ENCODE measurements around the gene TIGAR.

The TIGAR gene

DNA sequence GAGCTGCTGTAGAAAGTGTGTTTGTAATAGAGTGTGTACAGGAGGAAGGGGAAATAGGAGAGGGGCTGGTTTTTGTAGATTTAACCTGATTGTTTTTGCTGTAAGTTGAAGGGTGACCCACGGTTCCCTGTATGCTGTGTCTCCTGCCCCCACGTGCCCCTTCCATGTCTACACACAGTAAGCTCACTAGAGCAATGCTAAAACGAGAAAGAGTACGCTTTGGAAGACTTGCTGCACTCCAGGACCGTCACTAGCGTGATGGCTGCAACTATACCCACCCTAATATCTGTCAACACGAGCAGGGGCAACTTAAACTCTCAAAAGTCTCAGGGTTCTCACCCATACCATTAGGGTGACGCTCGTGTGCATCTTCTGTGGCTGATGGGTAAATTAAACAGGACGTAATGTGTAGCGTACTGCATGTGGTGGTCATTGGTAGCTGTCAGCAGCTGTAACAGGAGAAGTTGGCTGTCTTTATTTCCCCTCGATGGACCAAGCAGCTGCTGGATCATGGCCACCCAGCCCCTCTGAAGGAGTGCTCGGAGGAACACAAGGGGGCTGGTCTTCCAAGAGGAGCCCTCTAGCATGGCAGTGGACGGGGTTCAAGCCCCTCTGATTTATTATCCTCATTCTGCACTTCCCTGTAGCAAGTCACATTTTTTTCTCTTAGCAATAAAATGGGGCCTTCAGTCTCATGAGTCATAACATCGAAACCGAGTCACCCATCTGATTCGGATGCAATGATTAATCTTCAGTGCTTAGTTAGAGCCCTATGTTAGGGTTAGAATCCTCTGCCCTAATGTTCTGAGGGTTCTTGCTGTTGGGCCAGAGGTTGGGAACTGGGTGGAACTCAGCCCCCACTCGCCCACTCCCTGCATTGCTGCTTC is 33.4 kb upstream of the TIGAR start:
- TF ChIP-seq GATA3 (IDR thresholded peaks at IDR 0.05; ENCODE audit: low read depth, low read length): no peak
- TF ChIP-seq GATA2 (IDR thresholded peaks at IDR 0.05; ENCODE audit: low read depth, low read length): no peak

DNA sequence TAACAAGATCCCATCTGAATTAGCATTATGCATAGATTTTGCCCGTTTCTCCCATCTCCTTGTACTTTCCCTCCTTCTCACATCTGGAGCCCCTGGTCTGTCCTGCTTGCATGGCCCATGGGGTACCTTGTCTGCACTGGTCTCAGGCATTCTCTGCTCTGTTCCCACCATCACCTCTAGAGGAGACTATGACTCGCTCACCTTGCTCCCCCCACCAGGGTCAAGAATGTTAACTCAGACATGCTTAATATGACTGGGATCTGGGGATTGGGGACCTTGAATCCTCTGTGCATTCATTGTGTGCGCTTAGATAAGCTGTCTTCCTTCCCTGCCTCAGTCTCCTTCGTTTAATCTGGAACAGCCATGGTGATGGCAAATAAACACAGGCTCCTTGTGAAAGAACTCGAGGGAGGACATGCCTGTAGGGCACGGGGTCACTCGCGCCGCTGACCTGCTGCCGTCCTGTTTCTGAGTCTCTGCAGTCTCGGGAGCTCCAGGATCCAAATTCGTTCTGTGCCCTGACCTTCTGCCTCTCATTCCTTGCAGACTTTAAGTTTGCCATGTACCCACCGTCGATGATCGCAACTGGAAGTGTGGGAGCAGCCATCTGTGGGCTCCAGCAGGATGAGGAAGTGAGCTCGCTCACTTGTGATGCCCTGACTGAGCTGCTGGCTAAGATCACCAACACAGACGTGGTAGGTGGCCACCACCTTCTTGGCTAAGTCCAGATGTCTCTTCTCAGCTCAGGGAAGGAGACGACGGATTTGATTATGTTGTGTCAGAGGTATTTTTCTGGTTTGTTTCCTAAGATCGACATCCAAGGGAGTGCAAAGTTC is 32.5 kb upstream of the TIGAR start:
- TF ChIP-seq GATA3 (IDR thresholded peaks at IDR 0.05; ENCODE audit: low read depth, low read length): no peak
- TF ChIP-seq GATA2 (IDR thresholded peaks at IDR 0.05; ENCODE audit: low read depth, low read length): no peak

DNA sequence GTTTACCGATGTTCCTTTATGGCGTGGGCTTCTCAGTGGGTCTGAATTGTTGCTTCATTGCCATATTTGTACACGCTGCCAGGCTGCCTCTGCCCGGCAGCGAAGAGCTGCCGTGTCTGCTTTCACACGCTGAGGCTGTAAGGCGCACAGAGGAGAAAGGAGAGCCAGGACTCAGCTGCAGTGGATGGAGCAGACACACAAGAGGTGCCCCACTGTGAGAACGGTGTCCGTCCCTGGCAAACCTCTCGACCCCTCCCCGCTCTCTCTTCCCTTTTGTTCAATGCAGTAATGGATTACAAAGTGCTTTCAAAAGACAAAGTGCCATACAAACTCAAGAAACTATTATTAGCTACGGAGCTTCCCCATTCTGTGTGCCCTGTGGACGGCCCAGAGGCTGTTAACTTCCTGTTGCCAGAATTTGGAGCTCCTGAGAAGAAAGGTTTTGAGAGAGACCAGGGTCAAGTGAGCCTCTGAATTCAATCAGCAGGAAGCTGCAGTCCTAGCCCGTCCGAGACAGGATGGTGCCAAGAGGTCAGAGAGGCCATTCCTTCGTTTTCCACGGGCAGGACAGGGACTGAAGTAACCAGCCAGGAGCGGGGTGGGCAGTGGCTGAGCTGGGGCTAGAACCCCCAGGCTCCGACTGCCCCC is 31.7 kb upstream of the TIGAR start:
- TF ChIP-seq GATA3 (IDR thresholded peaks at IDR 0.05; ENCODE audit: low read depth, low read length) (no peak), GATA2 (IDR thresholded peaks at IDR 0.05; ENCODE audit: low read depth, low read length) (no peak)

DNA sequence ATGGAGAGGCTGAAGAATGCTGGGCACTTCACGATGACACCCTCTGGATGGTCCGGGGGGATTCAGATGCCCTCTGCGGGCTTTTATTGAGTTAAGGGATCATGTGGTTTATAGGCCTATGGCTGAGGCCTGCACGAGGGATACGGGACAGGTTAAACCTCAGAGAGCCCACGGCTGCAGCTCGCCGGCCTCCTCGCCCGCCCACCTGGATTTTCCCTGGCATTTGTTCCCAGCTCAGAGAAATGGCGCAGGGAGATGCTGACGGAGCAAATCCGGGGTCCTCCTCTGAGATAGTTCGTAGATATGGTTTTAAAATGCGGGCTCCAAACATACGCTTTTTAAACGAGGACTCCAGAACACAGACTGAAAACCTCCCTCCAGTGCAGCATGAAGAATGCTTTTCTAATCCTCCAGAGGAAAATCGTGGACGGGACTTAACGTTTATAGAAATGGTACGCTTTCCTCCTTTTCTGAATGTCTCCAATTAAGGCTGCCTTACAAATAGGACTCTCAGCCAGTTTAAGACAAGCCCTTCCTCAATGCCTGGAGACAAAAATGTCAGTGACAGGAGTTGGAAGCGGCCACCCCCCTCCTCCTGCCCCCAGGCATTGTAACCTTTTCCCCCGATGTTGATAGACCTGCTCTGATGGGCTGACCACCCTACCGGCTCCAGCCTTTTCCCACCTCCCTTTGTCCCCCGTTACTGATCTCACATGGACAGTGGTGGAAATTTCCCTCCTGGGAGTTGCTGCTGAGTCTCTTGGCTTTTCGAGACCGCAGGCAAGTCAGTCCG is 30.8 kb upstream of the TIGAR start:
- no peak for TF ChIP-seq GATA3 (IDR thresholded peaks at IDR 0.05; ENCODE audit: low read depth, low read length)
- no peak for TF ChIP-seq GATA2 (IDR thresholded peaks at IDR 0.05; ENCODE audit: low read depth, low read length)

DNA sequence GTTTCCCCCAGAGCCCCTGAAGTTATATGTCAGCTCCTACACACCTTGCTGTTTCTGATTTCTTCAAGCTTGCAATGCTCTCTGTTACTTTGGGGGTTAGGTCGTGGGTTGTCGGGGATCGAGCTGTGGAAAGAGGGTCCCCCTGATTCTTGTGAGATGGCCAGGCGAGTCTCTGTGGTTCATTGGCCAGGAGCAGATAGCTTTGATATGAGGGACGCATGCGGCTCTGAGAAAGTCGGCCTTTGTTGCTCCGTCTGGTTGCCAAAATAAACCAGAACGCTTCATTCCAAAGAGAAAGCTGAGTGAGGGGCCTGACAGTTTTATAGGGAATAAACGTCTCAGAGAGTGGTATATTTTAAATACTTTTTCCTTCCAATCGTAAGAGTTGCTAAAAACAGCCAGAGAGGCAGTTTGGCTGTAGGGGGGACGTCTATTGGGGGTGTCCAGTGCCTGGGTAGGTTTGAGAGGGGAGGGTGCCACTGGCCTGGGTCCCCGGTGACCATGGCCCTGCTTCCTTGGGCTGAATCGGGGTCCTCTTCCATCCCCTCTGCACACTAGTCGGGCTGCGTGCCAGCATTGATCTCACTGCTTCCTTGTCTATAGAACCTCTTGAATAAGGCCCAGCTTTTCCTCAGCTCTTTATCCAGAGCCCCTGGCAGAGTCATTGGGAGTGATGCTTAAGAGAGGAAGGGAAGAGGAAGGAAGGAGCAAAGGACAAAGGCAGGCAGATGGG is 28.5 kb upstream of the TIGAR start:
- TF ChIP-seq GATA2 (IDR thresholded peaks at IDR 0.05; ENCODE audit: low read depth, low read length) (no peak), GATA3 (IDR thresholded peaks at IDR 0.05; ENCODE audit: low read depth, low read length) (no peak)

DNA sequence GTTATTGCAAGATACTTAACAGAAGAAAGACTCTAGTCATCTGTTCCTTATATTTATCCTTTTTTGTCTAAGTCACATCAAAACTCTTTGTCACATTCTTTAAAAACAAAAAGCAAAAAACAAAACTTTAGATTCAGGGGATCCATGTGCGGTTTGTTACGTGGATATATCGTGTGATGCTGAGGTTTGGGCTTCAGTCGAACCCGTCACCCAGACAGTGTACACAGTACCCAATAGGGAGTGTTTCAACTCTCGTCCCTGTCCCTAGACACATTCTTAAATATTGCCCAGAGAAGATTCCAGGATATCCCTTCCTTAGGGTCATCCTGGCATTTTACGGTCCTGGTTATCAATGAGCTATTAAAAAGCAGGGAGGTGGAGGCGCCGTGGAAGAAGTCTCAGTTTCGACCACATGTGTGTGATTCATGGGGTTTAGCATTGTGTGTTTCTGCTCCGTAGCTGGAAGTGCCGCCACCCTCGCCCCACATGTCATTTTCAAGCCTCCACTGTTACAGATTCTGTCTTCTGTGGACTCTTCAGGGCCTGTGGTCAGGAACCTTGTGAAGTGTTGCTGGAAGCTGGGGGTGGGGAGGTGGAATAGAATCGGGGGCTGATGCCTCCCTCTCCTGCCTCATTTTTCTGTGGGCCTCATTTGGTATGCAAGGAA is 27.6 kb upstream of the TIGAR start:
- TF ChIP-seq GATA2 (IDR thresholded peaks at IDR 0.05; ENCODE audit: low read depth, low read length) (no peak), GATA3 (IDR thresholded peaks at IDR 0.05; ENCODE audit: low read depth, low read length) (no peak)

DNA sequence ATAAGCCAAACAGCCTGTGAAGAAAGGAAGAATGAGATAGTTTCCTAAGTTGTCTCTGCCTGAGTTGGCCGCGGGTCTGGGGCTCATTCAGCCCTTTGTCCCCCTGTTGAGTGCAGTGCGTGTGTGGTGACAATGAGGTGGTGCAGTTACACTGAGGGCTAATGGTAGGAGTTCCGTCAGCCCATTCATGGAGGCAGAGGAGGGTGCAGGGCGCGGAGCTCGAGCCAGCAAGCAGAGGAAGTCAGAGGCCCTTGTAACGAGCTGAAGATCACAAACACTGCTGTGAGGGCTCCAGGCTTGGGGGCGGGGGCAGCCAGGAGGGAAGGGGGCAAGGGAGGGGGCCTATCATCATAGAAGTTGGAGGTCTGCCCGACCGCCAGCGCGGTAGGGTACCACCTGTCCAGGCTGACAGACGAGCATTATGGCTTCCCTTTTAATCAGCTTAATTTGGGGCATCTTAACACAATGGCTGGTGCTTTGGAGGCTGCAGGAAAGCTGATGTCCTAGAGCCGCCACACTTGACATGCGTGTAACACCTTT is 27.0 kb upstream of the TIGAR start:
- TF ChIP-seq GATA2 (IDR thresholded peaks at IDR 0.05; ENCODE audit: low read depth, low read length) (no peak), GATA3 (IDR thresholded peaks at IDR 0.05; ENCODE audit: low read depth, low read length) (no peak)

DNA sequence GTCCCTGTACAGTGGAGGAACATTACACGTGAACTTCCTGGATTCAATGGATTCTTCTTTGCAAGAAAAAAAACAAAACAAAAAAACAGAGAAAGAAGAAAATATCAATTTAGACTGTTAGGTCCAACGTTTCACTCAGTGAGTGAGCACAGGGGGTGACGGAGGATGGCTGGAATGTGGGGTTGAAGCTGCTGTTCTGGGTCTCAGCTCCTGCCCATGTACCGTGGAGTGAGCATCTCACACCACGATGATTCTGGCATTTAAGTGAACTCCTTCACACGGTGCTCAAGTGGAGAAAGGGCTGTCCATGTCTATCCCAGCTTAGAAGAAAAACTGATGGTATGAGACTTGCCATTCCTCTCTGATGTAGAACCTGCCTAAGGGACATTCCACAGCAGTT is 24.3 kb upstream of the TIGAR start:
- TF ChIP-seq GATA2 (IDR thresholded peaks at IDR 0.05; ENCODE audit: low read depth, low read length) (no peak), GATA3 (IDR thresholded peaks at IDR 0.05; ENCODE audit: low read depth, low read length) (no peak)

DNA sequence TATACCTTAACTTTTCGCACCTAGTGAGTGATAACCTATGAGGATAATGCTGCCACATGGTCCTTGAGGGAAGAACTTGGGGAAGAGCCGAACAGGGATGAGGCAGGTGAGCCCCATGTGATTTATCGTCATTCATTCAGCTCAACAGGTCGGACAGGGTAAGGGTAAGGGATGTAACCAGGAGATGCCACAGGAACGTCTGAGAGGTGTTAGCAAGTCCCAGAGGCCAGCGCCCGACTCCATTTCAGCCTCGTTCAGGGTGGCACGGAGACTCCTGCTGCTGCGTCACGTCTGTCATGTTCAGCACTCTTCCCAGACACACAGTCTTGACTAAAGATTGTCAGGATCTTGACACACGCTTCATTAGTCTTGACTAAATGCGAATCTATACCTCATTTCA is 23.4 kb upstream of the TIGAR start:
- TF ChIP-seq GATA3 (IDR thresholded peaks at IDR 0.05; ENCODE audit: low read depth, low read length) (no peak), GATA2 (IDR thresholded peaks at IDR 0.05; ENCODE audit: low read depth, low read length) (no peak)

DNA sequence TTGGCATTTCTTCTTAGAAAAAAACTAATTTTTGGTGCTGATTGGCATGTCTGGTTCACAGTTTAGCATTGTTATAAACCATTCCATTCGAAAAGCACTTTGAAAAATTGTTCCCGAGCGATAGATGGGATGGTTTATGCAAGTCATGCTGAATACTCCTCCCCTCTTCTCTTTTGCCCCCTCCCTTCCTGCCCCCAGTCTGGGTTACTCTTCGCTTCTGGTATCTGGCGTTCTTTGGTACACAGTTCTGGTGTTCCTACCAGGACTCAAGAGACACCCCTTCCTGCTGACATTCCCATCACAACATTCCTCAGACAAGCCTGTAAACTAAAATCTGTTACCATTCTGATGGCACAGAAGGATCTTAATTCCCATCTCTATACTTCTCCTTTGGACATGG is 20.1 kb upstream of the TIGAR start:
- TF ChIP-seq GATA3 (IDR thresholded peaks at IDR 0.05; ENCODE audit: low read depth, low read length): no peak
- no peak for TF ChIP-seq GATA2 (IDR thresholded peaks at IDR 0.05; ENCODE audit: low read depth, low read length)

DNA sequence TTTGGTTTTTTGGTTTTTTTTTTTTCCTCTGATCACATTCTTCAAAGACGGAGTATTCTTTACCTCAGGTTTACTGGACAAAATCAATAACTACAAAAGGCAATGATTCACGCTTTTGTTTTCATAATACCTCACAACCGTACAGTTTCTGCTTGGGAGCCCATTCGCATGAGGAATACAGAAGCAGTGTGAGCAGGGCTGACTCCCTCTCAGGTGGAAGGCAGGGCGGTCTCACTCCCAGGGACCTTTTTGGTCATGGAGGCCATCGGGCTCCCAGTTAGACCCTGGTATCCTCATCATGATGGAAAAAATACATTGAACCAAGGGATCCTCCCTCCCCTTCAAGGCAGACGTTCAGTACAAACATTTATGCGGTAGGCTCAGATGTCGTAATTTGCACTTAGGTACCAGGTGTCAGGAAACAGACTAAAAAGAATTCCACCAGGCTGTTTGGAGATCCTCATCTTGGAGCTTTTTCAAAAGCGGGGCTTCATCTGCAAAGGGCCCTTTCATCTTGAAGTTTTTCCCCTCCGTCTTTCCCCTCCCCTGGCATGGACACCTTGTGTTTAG is 19.0 kb upstream of the TIGAR start:
- TF ChIP-seq GATA2 (IDR thresholded peaks at IDR 0.05; ENCODE audit: low read depth, low read length) (no peak), GATA3 (IDR thresholded peaks at IDR 0.05; ENCODE audit: low read depth, low read length) (no peak)

DNA sequence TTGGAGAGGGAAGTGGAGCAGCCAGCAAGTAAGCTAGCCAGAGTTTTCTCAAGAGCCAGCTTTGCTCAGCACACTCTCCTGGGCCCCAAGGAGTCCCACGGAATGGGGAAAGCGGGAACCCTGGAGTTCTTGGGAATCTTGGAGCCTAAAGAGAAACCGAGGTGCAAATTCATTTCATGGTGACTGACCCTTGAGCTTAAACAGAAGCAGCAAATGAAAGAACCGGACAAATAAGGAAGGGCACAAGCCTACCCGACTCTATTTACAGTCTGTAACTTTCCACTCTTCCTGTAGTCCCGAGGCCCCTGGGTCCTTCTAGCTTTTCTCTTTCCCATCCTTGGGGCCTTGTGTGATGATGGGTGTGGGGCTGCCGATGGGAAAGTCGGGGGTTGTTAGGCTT is 18.1 kb upstream of the TIGAR start:
- TF ChIP-seq GATA3 (IDR thresholded peaks at IDR 0.05; ENCODE audit: low read depth, low read length) (no peak), GATA2 (IDR thresholded peaks at IDR 0.05; ENCODE audit: low read depth, low read length) (no peak)

All from SH-SY5Y (cell line).